IMR-90 (cell line): ENCODE measurements around the gene ARX. TPM values are rescaled to one million over a fixed set of nuclear protein-coding genes. Genes with fewer than 3 reads are reported as not detected.

ENCODE experiments used
- ATAC-seq: fragments of 200-7000 bp; cut with Tn5 transposase; 2 replicates; pipeline ENCODE4 v1.9.1; 2020; ENCODE audit warnings: low read depth, mild to moderate bottlenecking, moderate library complexity
- BruUV-seq: library from RNA; stranded (reverse); fragments of 400-500 nt; replicated peaks from 2 replicates; lab custom pipeline; 2021; lab: Mats Ljungman, UMichigan
- CTCF ChIA-PET: fragments of 300-600 bp; formaldehyde crosslinking; extraction: SDS; loops from one replicate; lab custom pipeline; 2021; ENCODE audit warnings: antibody characterized with exemption; lab: Yijun Ruan, JAX
- POLR2A ChIA-PET: fragments of 300-600 bp; sonication (Branson Sonifier 250); formaldehyde crosslinking; loops from one replicate; lab custom pipeline; 2022; ENCODE audit warnings: antibody characterized with exemption; ENCODE audit not compliant: unreplicated experiment; lab: Charles Lee
- DNase-seq: peaks from one replicate; pipeline ENCODE4 v3.0.0; 2013
- H2AFZ ChIP-seq: replicated peaks from 2 replicates; pipeline ENCODE3; 2013; ENCODE audit warnings: low read length, mild to moderate bottlenecking; ENCODE audit not compliant: poor library complexity
- H2AK5ac ChIP-seq: 2 replicates; pipeline ENCODE4 v1.6.1; 2013; ENCODE audit warnings: low read depth, low read length, inconsistent platforms
- H2AK9ac ChIP-seq: replicated peaks from 2 replicates; pipeline ENCODE3; 2013; ENCODE audit warnings: mild to moderate bottlenecking, low read depth, low read length, moderate library complexity; ENCODE audit not compliant: poor library complexity
- H2BK120ac ChIP-seq: 2 replicates; pipeline ENCODE4 v1.6.1; 2013; ENCODE audit warnings: low read depth, low read length, inconsistent platforms
- H2BK15ac ChIP-seq: 3 replicates; pipeline ENCODE4 v1.6.1; 2013; ENCODE audit warnings: low read depth, low read length, inconsistent platforms
- H2BK20ac ChIP-seq: 2 replicates; pipeline ENCODE4 v1.6.1; 2013; ENCODE audit warnings: low read depth, mild to moderate bottlenecking, inconsistent platforms, low read length, moderate library complexity
- H2BK5ac ChIP-seq: 2 replicates; pipeline ENCODE4 v1.6.1; 2013; ENCODE audit warnings: mild to moderate bottlenecking, low read depth, low read length, inconsistent platforms; ENCODE audit not compliant: poor library complexity, severe bottlenecking
- H3K14ac ChIP-seq: replicated peaks from 2 replicates; pipeline ENCODE4 v1.6.1; 2013; ENCODE audit warnings: low read depth, low read length, inconsistent platforms
- H3K18ac ChIP-seq: 2 replicates; pipeline ENCODE4 v1.6.1; 2013; ENCODE audit warnings: low read depth, low read length, control low read depth
- H3K23ac ChIP-seq: 2 replicates; pipeline ENCODE4 v1.6.1; 2013; ENCODE audit warnings: low read depth, low read length, inconsistent platforms
- H3K27ac ChIP-seq: 2 replicates; pipeline ENCODE4 v1.5.1; 2013; ENCODE audit warnings: mild to moderate bottlenecking, control low read depth, low read length; ENCODE audit not compliant: insufficient read depth
- H3K27me3 ChIP-seq: 2 replicates; pipeline ENCODE4 v1.6.1; 2013; ENCODE audit warnings: low read length; ENCODE audit not compliant: control insufficient read depth, insufficient read depth
- H3K36me3 ChIP-seq: 2 replicates; pipeline ENCODE4 v1.6.1; 2013; ENCODE audit warnings: low read length, mixed read lengths; ENCODE audit not compliant: control insufficient read depth, insufficient read depth
- H3K4ac ChIP-seq: 2 replicates; pipeline ENCODE4 v1.6.1; 2013; ENCODE audit warnings: low read depth, low read length, inconsistent platforms
- H3K4me1 ChIP-seq: 2 replicates; pipeline ENCODE4 v1.6.1; 2013; ENCODE audit warnings: low read length, mixed read lengths; ENCODE audit not compliant: control insufficient read depth, insufficient read depth
- H3K4me2 ChIP-seq: 2 replicates; pipeline ENCODE4 v1.6.1; 2013; ENCODE audit warnings: low read depth, mild to moderate bottlenecking, control low read depth, low read length, moderate library complexity
- H3K4me3 ChIP-seq: 2 replicates; pipeline ENCODE4 v1.5.1; 2013; ENCODE audit warnings: low read depth, mild to moderate bottlenecking, control low read depth, low read length, moderate library complexity; ENCODE audit not compliant: insufficient read depth
- H3K56ac ChIP-seq: 2 replicates; pipeline ENCODE4 v1.6.1; 2013; ENCODE audit warnings: low read length, inconsistent platforms; ENCODE audit not compliant: insufficient read depth; ENCODE audit errors: extremely low read depth
- H3K79me1 ChIP-seq, 2 experiments: 2 replicates each; pipeline ENCODE4 v1.6.1; 2013; ENCODE audit warnings: low read length in 2 of 2, inconsistent platforms in 1 of 2, low read depth in 1 of 2
- H3K9ac ChIP-seq: 2 replicates; pipeline ENCODE4 v1.6.1; 2013; ENCODE audit warnings: low read depth, low read length, control low read depth
- H3K9me1 ChIP-seq: 2 replicates; pipeline ENCODE4 v1.6.1; 2013; ENCODE audit warnings: low read length, inconsistent platforms; ENCODE audit not compliant: insufficient read depth
- H3K9me3 ChIP-seq: 2 replicates; pipeline ENCODE4 v1.6.1; 2013; ENCODE audit warnings: low read length; ENCODE audit not compliant: control insufficient read depth, insufficient read depth
- H4K20me1 ChIP-seq: 2 replicates; pipeline ENCODE4 v1.6.1; 2013; ENCODE audit warnings: low read length, inconsistent platforms; ENCODE audit not compliant: insufficient read depth
- H4K5ac ChIP-seq: 2 replicates; pipeline ENCODE4 v1.6.1; 2013; ENCODE audit warnings: mild to moderate bottlenecking, low read depth, low read length, control low read depth
- H4K8ac ChIP-seq, 2 experiments: 2 replicates each; pipeline ENCODE4 v1.6.1; 2013; ENCODE audit warnings: low read depth in 2 of 2, low read length in 2 of 2, control low read depth in 1 of 2, inconsistent platforms in 1 of 2
- H4K91ac ChIP-seq: 2 replicates; pipeline ENCODE4 v1.6.1; 2013; ENCODE audit warnings: low read depth, low read length, inconsistent platforms; ENCODE audit not compliant: insufficient read depth
- BHLHE40 ChIP-seq: fragments of 150-350 bp; IDR thresholded peaks from 2 replicates; pipeline ENCODE4 v1.6.1; 2016; ENCODE audit warnings: mild to moderate bottlenecking, low read depth, low read length
- CEBPB ChIP-seq: IDR thresholded peaks from 2 replicates; pipeline ENCODE4 v1.6.1; 2012; ENCODE audit warnings: low read depth, low read length, improper control_type of control experiment
- CHD1 ChIP-seq: IDR thresholded peaks from 2 replicates; pipeline ENCODE4 v1.6.1; 2012; ENCODE audit warnings: low read depth, low read length, improper control_type of control experiment
- FOS ChIP-seq: fragments of 150-350 bp; IDR thresholded peaks from 2 replicates; pipeline ENCODE4 v1.6.1; 2016; ENCODE audit warnings: low read depth, low read length
- MAFK ChIP-seq: IDR thresholded peaks from 2 replicates; pipeline ENCODE4 v1.6.1; 2012; ENCODE audit warnings: low read depth, low read length, improper control_type of control experiment
- MAZ ChIP-seq: IDR thresholded peaks from 2 replicates; pipeline ENCODE4 v1.6.1; 2012; ENCODE audit warnings: low read depth, mild to moderate bottlenecking, low read length, improper control_type of control experiment, moderate library complexity, borderline replicate concordance
- MXI1 ChIP-seq: IDR thresholded peaks from 2 replicates; pipeline ENCODE4 v1.6.1; 2012; ENCODE audit warnings: low read depth, mild to moderate bottlenecking, low read length, moderate library complexity, borderline replicate concordance
- NFE2L2 ChIP-seq: fragments of 150-350 bp; IDR thresholded peaks from 2 replicates; pipeline ENCODE4 v1.6.1; 2016; ENCODE audit warnings: low read depth, mild to moderate bottlenecking, low read length
- POLR2A ChIP-seq: IDR thresholded peaks from 2 replicates; pipeline ENCODE4 v1.6.1; 2012; ENCODE audit warnings: mild to moderate bottlenecking, low read depth, low read length
- RAD21 ChIP-seq: IDR thresholded peaks from 2 replicates; pipeline ENCODE4 v1.6.1; 2012; ENCODE audit warnings: low read length, improper control_type of control experiment
- RCOR1 ChIP-seq: IDR thresholded peaks from 2 replicates; pipeline ENCODE4 v1.6.1; 2012; ENCODE audit warnings: mild to moderate bottlenecking, low read length, improper control_type of control experiment; ENCODE audit not compliant: insufficient replicate concordance
- RFX5 ChIP-seq: IDR thresholded peaks from 2 replicates; pipeline ENCODE4 v1.8.0; 2012; ENCODE audit warnings: low read depth, mild to moderate bottlenecking, low read length, moderate library complexity
- SMC3 ChIP-seq: fragments of 150-350 bp; IDR thresholded peaks from 2 replicates; pipeline ENCODE4 v1.6.1; 2016; ENCODE audit warnings: low read depth, mild to moderate bottlenecking, antibody characterized with exemption, low read length, moderate library complexity
- WGBS, 2 experiments: methylation state at CpG; one replicate each; pipeline versions ENCODE4 v1.1.5 to v1.1.7; 2013; ENCODE audit warnings: missing lambda C conversion rate in 2 of 2; ENCODE audit not compliant: insufficient read length in 1 of 2; ENCODE audit errors: extremely low coverage in 2 of 2; 5-methylcytosine and 5-hydroxymethylcytosine counted together
- dilution Hi-C: fragments of 300-500 bp; cut with HindIII; formaldehyde crosslinking; loops from one replicate; pipeline ENCODE4 v1.14.3; 2018; ENCODE audit warnings: low sequenced_read_pairs; ENCODE audit not compliant: unreplicated experiment
- in situ Hi-C: fragments of 300-500 bp; cut with MboI; formaldehyde crosslinking; loops from 3 replicates; pipeline ENCODE4 v1.14.3; 2019; ENCODE audit warnings: low sequenced_read_pairs, inconsistent platforms, mixed read lengths
- intact Hi-C: fragments of 100-400 bp; cut with micrococcal nuclease; formaldehyde crosslinking; loops from 2 replicates; pipeline ENCODE4 v1.10.0; 2022
- polyA plus RNA-seq, 3 experiments: library from polyadenylated mRNA; depleted of rRNA; stranded (reverse); fragments of >200 nt; gene quantifications; 2 replicates each; pipeline ENCODE4 v1.2.3, GENCODE V29; 2012; ENCODE audit warnings: low replicate concordance in 1 of 3
- total RNA-seq: library from RNA; depleted of rRNA; stranded (reverse); fragments of >200 nt; gene quantifications from 2 replicates; pipeline ENCODE4 v1.2.3, GENCODE V29; 2012
- TF ChIP-seq, protein P1 (sequence below): fragments of 150-350 bp; IDR thresholded peaks from 2 replicates; pipeline ENCODE4 v1.6.1; 2016; ENCODE audit warnings: low read depth, mild to moderate bottlenecking, low read length, moderate library complexity, borderline replicate concordance
- TF ChIP-seq, protein P2 (sequence below): fragments of 150-350 bp; IDR thresholded peaks from 2 replicates; pipeline ENCODE4 v1.6.1; 2017; ENCODE audit warnings: mild to moderate bottlenecking, antibody characterized with exemption, low read length, low read depth
- TF ChIP-seq, protein P3 (sequence below): conservative IDR thresholded peaks from 2 replicates; pipeline ENCODE4 v1.5.1; 2012; ENCODE audit warnings: mild to moderate bottlenecking, low read depth, low read length, improper control_type of control experiment

ARX gene
- total and polyA plus RNA-seq, 2 of the 4 experiments (the other 2 are of a cell fraction) = not detected

DNA sequence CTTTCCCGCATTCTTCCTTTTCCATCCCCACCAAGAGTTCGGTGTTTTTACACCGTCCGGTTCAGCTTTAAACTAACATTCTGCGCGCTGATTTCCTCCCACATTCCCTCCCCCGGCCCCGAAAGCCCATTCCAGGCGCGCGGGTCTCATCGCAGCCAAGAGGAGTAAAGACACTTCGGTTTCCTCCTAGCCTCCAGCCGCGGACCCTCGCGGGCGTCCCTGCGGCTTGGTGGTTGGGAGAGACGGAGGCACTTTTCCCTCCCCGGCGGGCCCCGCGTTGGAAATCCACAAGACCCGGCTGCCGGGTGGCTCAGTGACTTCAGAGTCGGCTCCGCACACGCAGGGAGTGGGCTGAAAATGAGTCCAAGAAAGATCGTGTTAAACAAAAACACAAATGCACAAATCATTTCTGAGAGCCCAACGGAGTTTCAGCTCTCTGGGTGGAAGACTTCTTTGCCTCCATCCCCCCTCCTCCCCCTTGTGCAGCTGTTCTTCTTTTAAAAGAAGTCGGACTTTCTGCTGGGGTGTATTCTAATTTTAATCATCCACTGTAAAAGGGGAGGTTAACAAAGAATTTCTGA is 2.0 kb upstream of the ARX start:
- Histone ChIP-seq H4K5ac (no peak overlapping the region), H3K18ac (no peak overlapping the region), H3K36me3 (no peaks in the 10 kb centered on the region), H3K4me1 (no peaks in the 10 kb centered on the region; the same call in 1 of the 2 replicates), H4K91ac (no peak overlapping the region), H3K56ac (no peak overlapping the region), H3K4me3 (no peak overlapping the region), H4K8ac (no peak overlapping the region), H2BK120ac (no peak overlapping the region), H2AK5ac (no peak overlapping the region), H2BK20ac (no peak overlapping the region), H3K23ac (no peak overlapping the region), H4K20me1 (no peaks in the 10 kb centered on the region; the same call in 1 of the 2 replicates), H3K27me3 (peaks cover 86% of the 10 kb centered on the region), H3K9me3 (peaks cover 14% of the 10 kb centered on the region; the same call in 1 of the 2 replicates), H3K79me1 (no peaks in the 10 kb centered on the region), H3K9me1 (no peaks in the 10 kb centered on the region), H2AK9ac (no peak overlapping the region), H3K27ac (no peak overlapping the region), H3K4me2 (peak overlapping the region; percentile 38), H2BK15ac (no peak overlapping the region), H3K4ac (no peak overlapping the region), H2BK5ac (no peak overlapping the region), H2AFZ (no peak overlapping the region), H3K9ac (no peak overlapping the region), H3K14ac (no peak overlapping the region)
- 17% methylated on average over 8 of the region's 32 CpGs; no CpG with 5 or more reads in 1 of the 2 experiments for WGBS, 2 experiments
- intact Hi-C loops (no loop called here), dilution Hi-C loops (no loop called here), in situ Hi-C loops (no loop called here)
- ChIA-PET CTCF (no interaction called here), POLR2A (no interaction called here)
- ATAC-seq (no peak), DNase-seq (no peak)
- no TSS peak for BruUV-seq
- TF ChIP-seq FOS = no peak
- TF ChIP-seq POLR2A = no peak
- no peak for TF ChIP-seq MXI1
- TF ChIP-seq, protein P1, sequence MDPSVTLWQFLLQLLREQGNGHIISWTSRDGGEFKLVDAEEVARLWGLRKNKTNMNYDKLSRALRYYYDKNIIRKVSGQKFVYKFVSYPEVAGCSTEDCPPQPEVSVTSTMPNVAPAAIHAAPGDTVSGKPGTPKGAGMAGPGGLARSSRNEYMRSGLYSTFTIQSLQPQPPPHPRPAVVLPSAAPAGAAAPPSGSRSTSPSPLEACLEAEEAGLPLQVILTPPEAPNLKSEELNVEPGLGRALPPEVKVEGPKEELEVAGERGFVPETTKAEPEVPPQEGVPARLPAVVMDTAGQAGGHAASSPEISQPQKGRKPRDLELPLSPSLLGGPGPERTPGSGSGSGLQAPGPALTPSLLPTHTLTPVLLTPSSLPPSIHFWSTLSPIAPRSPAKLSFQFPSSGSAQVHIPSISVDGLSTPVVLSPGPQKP = no peak
- TF ChIP-seq CEBPB = no peak
- TF ChIP-seq RFX5 = no peak
- TF ChIP-seq MAFK = no peak
- TF ChIP-seq, protein P2, sequence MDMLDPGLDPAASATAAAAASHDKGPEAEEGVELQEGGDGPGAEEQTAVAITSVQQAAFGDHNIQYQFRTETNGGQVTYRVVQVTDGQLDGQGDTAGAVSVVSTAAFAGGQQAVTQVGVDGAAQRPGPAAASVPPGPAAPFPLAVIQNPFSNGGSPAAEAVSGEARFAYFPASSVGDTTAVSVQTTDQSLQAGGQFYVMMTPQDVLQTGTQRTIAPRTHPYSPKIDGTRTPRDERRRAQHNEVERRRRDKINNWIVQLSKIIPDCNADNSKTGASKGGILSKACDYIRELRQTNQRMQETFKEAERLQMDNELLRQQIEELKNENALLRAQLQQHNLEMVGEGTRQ = no peak
- TF ChIP-seq, protein P3, sequence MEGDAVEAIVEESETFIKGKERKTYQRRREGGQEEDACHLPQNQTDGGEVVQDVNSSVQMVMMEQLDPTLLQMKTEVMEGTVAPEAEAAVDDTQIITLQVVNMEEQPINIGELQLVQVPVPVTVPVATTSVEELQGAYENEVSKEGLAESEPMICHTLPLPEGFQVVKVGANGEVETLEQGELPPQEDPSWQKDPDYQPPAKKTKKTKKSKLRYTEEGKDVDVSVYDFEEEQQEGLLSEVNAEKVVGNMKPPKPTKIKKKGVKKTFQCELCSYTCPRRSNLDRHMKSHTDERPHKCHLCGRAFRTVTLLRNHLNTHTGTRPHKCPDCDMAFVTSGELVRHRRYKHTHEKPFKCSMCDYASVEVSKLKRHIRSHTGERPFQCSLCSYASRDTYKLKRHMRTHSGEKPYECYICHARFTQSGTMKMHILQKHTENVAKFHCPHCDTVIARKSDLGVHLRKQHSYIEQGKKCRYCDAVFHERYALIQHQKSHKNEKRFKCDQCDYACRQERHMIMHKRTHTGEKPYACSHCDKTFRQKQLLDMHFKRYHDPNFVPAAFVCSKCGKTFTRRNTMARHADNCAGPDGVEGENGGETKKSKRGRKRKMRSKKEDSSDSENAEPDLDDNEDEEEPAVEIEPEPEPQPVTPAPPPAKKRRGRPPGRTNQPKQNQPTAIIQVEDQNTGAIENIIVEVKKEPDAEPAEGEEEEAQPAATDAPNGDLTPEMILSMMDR = no peak
- TF ChIP-seq NFE2L2 = no peak
- TF ChIP-seq MAZ = no peak
- TF ChIP-seq CHD1 = no peak
- TF ChIP-seq RAD21 = no peak
- no peak for TF ChIP-seq RCOR1
- TF ChIP-seq BHLHE40 = no peak
- no peak for TF ChIP-seq SMC3
